ENCODE data around the gene CHST4.

DNA sequence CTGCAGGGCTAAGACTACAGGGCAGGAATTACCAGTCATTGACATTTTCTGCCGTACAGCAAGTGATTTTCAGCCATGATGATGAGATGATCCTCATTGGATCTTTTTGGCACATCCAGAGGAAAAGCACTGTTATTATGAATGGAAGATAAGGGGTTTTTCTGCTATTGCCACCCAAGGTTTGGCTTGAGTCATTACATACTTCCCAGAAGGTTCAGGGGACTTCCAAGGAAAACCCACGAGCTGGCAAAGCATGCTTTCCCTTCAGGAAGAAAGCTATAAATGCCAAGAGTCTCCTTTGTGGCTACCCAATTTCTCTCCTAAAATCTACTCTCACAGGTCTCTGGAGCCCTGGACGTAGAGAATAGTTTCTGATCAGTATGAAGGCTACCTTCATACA lies 6.1 kb downstream of the CHST4 start:
- TF ChIP-seq, protein P1, sequence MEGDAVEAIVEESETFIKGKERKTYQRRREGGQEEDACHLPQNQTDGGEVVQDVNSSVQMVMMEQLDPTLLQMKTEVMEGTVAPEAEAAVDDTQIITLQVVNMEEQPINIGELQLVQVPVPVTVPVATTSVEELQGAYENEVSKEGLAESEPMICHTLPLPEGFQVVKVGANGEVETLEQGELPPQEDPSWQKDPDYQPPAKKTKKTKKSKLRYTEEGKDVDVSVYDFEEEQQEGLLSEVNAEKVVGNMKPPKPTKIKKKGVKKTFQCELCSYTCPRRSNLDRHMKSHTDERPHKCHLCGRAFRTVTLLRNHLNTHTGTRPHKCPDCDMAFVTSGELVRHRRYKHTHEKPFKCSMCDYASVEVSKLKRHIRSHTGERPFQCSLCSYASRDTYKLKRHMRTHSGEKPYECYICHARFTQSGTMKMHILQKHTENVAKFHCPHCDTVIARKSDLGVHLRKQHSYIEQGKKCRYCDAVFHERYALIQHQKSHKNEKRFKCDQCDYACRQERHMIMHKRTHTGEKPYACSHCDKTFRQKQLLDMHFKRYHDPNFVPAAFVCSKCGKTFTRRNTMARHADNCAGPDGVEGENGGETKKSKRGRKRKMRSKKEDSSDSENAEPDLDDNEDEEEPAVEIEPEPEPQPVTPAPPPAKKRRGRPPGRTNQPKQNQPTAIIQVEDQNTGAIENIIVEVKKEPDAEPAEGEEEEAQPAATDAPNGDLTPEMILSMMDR (IDR thresholded peaks at IDR 0.05): no peak
- TF ChIP-seq POLR2A (IDR thresholded peaks at IDR 0.05): no peak
- no peak for TF ChIP-seq POLR2AphosphoS5 (IDR thresholded peaks at IDR 0.05)
- no peak for TF ChIP-seq EP300 (IDR thresholded peaks at IDR 0.05)
